Fibroblast of villous mesenchyme (primary cell): ENCODE measurements around the gene CDH4. TPM values are rescaled to one million over a fixed set of nuclear protein-coding genes. Genes with fewer than 3 reads are reported as not detected.

Source experiments
- DNase-seq: peaks from one replicate; pipeline ENCODE4 v3.0.0-alpha.2; 2010; ENCODE audit warnings: low read depth
- H3K4me3 ChIP-seq: 2 replicates; pipeline ENCODE4 v1.5.1; 2011; ENCODE audit warnings: low read depth, mild to moderate bottlenecking, low read length
- total RNA-seq: library from RNA; depleted of rRNA; stranded (reverse); fragments of >200 nt; gene quantifications from 2 replicates; pipeline ENCODE4 v1.2.3, GENCODE V29; 2012
- TF ChIP-seq, protein P1 (sequence below): IDR thresholded peaks from 2 replicates; pipeline ENCODE4 v1.5.1; 2012; ENCODE audit warnings: low read depth, mild to moderate bottlenecking, low read length; ENCODE audit not compliant: insufficient read depth

Gene CDH4
- total RNA-seq, 1 donor, result 1.7 TPM

DNA sequence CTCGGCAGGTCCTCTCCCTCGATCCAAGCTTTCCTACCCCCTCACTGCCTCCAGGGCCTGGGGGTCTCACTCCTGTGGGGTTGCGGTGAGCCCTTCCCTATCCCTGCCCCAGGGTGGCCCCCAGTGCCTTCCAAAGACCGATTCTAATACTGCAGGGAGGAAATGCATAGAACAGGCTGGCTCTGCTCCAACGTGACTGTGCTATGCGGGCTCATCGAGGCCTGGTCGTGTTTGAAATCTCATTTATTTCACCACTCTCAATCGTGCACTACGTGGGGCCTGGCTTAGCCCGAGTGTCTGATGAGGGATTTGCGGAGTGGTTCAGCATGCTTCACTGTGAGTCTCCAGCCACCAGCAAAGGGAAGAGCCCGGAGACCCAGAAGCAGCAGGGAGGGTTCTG lies 60.9 kb downstream of the CDH4 start:
- TF ChIP-seq, protein P1, sequence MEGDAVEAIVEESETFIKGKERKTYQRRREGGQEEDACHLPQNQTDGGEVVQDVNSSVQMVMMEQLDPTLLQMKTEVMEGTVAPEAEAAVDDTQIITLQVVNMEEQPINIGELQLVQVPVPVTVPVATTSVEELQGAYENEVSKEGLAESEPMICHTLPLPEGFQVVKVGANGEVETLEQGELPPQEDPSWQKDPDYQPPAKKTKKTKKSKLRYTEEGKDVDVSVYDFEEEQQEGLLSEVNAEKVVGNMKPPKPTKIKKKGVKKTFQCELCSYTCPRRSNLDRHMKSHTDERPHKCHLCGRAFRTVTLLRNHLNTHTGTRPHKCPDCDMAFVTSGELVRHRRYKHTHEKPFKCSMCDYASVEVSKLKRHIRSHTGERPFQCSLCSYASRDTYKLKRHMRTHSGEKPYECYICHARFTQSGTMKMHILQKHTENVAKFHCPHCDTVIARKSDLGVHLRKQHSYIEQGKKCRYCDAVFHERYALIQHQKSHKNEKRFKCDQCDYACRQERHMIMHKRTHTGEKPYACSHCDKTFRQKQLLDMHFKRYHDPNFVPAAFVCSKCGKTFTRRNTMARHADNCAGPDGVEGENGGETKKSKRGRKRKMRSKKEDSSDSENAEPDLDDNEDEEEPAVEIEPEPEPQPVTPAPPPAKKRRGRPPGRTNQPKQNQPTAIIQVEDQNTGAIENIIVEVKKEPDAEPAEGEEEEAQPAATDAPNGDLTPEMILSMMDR, result no peak
- DNase-seq, result no peak
- no peak overlapping the region for H3K4me3 ChIP-seq

DNA sequence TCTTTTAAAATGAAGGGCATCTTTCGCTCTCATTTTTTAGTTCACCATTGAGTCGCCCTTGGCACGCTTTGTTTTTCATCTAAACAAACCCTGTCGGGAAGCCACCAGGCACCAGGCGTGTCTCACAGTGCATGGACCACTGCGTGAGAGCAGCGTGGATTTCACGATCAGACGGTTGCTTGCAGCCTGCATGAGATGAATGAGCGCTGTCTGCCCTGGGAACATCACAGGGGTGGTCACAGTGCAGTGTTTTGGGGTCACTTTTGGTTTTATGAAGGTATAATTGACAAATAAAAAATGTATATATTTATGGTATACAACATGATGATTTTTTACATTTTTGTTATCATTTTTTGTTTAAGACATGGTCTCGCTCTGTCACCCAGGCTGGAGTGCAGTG lies 61.3 kb downstream of the CDH4 start:
- TF ChIP-seq, protein P1, result no peak
- DNase-seq, result no peak
- H3K4me3 ChIP-seq, result no peak overlapping the region

DNA sequence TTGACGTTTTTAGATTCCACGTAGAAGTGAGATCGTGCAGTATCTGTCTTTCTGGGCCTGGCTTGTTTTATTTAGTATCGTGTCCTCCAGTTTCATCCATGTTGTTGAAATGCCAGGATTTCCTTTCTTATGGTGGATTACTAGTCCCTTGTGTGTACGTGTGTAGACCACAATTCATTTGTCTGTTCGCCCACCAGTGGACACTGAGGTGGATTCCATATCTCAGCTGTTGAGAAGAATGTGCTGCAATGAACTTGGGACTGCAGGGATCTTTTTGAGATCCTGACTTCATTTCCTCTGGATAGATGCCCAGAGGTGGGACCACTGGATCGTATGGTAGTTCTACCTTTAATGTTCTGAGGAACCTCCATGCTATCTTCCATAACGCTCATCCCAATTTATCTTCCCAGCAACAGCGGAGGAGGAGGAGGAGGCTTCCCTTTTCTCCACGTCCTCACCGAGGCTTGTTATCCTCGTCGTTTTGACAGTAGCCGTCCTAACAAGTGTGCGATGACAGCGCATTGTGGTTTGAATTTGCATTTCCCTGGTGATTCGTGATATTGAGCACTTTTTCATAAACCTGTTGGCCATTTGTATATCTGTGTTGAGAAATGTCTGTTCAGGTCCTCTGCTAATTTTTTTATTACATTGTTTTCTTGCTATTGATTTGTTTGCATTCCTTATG lies 62.4 kb downstream of the CDH4 start:
- TF ChIP-seq, protein P1, result no peak
- DNase-seq, result no peak
- no peak overlapping the region for H3K4me3 ChIP-seq

DNA sequence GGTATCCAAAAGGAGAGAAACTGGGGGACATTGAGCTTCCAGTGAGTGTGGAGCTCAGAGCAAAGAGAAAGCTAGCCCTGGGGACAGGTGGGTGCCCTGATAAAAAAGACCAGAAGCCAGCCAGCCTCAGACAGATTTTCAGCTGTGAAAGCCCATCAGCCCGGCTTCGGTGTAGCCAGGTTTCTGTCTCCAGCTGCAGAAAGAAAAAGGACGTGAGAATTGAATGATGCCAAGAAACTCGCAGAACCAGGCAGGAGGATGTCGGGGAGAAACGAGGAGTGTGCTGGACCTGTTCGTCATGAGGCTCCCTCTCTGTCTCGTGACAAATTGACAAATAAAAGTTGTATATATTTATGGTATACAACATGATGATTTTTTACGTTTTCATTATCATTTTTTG lies 63.3 kb downstream of the CDH4 start:
- DNase-seq, result no peak
- TF ChIP-seq, protein P1, result no peak
- no peak overlapping the region for H3K4me3 ChIP-seq

DNA sequence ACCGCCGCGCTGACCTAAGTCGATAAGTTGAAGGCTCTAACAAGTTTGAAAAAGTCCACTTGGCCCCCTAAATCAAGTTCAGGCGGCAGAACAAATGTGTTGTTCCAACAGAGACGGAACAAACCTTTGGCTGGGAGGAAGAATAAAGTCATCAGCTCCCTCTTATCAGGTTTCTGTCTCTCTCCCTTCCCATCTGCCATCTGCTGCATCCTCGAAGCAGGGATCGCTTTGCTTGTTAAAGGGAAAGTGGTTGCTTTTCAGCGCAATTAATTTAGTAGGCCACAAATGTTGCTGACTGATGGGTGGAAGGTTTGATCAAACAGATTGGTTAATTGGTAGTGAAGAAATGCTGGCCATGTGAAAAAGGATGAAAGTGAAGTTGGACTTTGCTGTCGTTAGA lies 64.3 kb downstream of the CDH4 start:
- no peak overlapping the region for H3K4me3 ChIP-seq
- DNase-seq, result no peak

DNA sequence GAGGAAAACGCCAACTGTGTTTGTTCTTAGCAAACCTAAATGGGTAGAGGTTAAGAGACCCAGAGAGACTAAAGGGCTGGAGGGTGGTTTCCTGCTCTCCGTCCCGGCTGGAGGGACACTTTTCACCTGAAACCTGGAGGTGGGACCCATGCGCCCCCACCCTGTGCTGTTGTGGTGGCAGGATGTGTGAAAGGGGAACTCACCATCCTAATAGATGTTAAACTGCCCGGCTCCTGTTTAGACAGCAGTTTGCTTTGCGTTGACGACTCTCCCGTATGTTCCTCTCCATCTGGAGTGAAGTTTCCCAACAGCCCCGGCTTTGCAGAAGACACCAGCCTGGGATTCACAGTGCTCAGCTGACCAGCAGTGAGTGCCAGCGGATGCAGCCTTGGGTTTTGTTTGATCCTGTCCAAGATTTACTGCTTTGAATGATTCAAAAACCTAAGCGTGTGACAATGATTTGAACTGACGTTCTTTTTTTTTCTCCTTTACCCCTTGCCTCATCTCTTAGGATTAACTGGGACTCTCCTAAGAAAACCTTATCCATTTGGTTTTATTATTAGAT lies 66.0 kb downstream of the CDH4 start:
- TF ChIP-seq, protein P1, result no peak
- no peak for DNase-seq
- no peak overlapping the region for H3K4me3 ChIP-seq

More for the DNA sequence above, 64.3 kb downstream of the CDH4 start:
- TF ChIP-seq, protein P1, result no peak
